NCI-H146 (cell line): ENCODE data around the gene TMPRSS7.

Experiments
- DNase-seq: peaks from one replicate; lab custom pipeline; 2025; lab: John Stamatoyannopoulos, UW

TMPRSS7 gene

GRCh38 chr3:112128843-112129727 is 94.5 kb downstream of the TMPRSS7 start:
- peak; percentile 20 for DNase-seq

GRCh38 chr3:112129925-112130637 is 95.5 kb downstream of the TMPRSS7 start:
- no peak for DNase-seq

- DNase-seq: no peak
Measured at GRCh38 chr3:112130638-112130993, 96.1 kb downstream of the TMPRSS7 start.
